Measurements from ENCODE around the gene SBK3.

The SBK3 gene

GRCh38 chr19:55493052-55493644 lies 52.2 kb downstream of the SBK3 start:
- Histone ChIP-seq H3K27ac (ENCODE audit: low read depth, low read length) (no peak overlapping the region), H3K9me3 (ENCODE audit: control insufficient read depth, insufficient read depth, low read length) (no peaks in the 10 kb centered on the region), H3K27me3 (ENCODE audit: control insufficient read depth, insufficient read depth, low read length) (no peaks in the 10 kb centered on the region), H3K36me3 (ENCODE audit: control insufficient read depth, insufficient read depth, low read length) (no peaks in the 10 kb centered on the region), H3K4me3 (ENCODE audit: low read depth, low read length) (no peak overlapping the region), H3K4me1 (ENCODE audit: control insufficient read depth, insufficient read depth, low read length) (peaks cover 11% of the 10 kb centered on the region), H3K9ac (ENCODE audit: low read depth, low read length) (no peak overlapping the region)

GRCh38 chr19:55492362-55492944 lies 52.9 kb downstream of the SBK3 start:
- H3K4me1 ChIP-seq (ENCODE audit: control insufficient read depth, insufficient read depth, low read length): peaks cover 16% of the 10 kb centered on the region
- H3K4me3 ChIP-seq (ENCODE audit: low read depth, low read length): no peak overlapping the region
- no peaks in the 10 kb centered on the region for H3K36me3 ChIP-seq (ENCODE audit: control insufficient read depth, insufficient read depth, low read length)
- H3K9ac ChIP-seq (ENCODE audit: low read depth, low read length): no peak overlapping the region
- H3K9me3 ChIP-seq (ENCODE audit: control insufficient read depth, insufficient read depth, low read length): no peaks in the 10 kb centered on the region
- no peak overlapping the region for H3K27ac ChIP-seq (ENCODE audit: low read depth, low read length)
- H3K27me3 ChIP-seq (ENCODE audit: control insufficient read depth, insufficient read depth, low read length): no peaks in the 10 kb centered on the region

- H3K27ac ChIP-seq (ENCODE audit: low read depth, low read length): no peak overlapping the region
- H3K27me3 ChIP-seq (ENCODE audit: control insufficient read depth, insufficient read depth, low read length): no peaks in the 10 kb centered on the region
- no peaks in the 10 kb centered on the region for H3K36me3 ChIP-seq (ENCODE audit: control insufficient read depth, insufficient read depth, low read length)
- no peak overlapping the region for H3K9ac ChIP-seq (ENCODE audit: low read depth, low read length)
- H3K4me1 ChIP-seq (ENCODE audit: control insufficient read depth, insufficient read depth, low read length): peaks cover 23% of the 10 kb centered on the region
- H3K9me3 ChIP-seq (ENCODE audit: control insufficient read depth, insufficient read depth, low read length): no peaks in the 10 kb centered on the region
- H3K4me3 ChIP-seq (ENCODE audit: low read depth, low read length): no peak overlapping the region
Observed at GRCh38 chr19:55491546-55492360, 53.6 kb downstream of the SBK3 start.

All from HUES48 (cell line).